HG03439 (cell line): ENCODE data around the gene FTCDNL1.

ENCODE experiments used
- ATAC-seq: cut with Tn5 transposase; IDR thresholded peaks from one replicate; pipeline ENCODE4 v1.9.1; 2021; ENCODE audit warnings: mild to moderate bottlenecking, moderate library complexity; ENCODE audit not compliant: unreplicated experiment

The FTCDNL1 gene

DNA sequence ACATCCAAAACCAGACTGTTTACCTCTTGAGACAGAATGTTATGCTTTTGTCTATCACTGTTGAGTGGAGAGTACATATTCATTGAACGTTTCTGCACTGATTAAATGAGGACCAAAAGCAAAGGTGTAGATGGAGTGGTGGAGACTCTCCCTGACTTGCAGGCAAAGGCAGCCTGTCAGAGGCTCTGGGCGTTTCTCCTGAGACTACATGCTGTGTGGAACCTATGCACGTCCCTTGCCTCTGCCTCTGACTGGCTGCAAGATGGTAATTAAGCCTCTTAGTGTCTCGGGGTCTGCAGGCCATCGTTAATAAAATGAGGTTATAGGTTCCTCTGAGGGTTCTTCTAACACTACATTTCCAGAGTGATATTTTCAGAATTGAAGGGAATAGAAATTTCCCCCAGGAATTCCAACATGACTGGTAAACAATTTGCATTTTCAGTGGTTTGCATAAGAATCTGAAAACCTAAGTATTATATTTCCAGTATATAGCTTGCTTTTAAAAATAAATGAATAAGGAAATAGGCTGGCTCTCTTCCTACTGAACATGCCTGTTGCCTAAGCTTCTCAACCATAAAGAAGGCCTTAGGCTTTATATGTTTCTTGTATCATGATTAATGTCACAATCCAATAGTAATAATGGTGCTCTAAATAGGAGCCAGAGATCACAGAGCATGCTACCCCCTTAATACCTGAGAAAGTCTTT lies 107.4 kb downstream of the FTCDNL1 start:
- ATAC-seq = no peak

DNA sequence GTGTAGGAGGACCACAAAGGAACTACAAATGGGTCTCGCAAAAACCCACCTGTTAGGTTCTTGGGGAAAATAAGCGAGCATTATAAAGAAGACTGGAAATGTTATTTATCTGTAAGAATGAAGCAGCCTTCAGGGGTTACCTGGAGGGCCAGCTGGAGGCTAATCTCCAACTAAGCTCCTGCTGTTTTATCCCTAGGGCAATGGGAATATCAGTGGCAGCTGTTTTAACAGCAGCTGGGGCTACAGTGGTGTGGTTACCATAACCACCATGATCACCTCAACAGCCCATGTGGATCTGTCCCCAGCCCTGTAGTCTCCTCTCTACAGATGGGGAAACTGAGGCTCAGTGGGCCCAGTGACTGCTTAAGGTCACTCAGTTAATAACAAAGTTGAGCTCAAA lies 108.1 kb downstream of the FTCDNL1 start:
- ATAC-seq = no peak

DNA sequence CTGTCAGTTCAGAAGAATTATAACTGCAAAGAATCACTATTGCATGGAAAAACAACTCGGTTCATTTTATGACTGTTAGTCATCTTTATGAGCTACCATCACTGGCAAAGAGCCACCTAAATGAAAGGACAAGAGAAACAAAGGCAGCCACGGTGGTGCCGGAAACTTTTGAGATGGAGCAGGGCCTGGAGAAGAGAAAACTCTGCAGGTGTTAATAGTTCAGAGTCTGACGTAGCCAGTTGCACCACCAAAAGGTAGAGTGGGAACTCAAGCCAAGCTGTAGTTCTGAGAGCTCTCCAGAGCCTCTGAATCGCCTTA lies 110.9 kb downstream of the FTCDNL1 start:
- no peak for ATAC-seq

DNA sequence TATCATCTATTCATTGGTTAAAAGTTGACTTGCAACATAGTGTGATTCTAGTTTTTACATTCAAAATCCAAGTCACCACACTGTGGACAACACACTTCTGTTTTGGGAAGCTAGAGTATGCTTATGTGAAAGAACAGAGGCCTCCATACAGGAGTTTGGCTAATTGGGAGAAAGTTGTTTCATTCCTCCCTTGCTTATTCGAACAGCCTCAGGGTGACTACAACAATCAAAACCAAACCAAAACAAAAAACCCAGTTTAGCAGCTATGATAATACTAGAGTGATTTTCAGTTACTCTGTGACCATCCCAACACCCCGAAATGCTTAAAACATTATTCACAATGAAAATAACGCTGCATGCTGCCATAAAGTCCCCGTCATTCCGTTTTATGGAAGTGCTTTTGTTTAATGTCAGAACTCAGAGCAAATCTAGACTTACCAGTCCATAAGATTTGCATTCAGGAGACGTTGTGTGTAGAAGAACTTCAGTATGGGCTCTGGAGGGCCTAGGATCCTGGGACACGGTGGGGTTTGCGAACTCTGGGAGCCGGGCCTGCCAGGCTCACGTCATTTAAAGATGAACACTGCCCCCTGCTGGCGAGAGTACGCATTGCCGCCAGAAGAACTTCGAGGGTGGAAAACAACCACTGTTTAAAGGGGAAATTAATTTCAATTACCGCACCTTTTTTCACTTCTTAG lies 111.4 kb downstream of the FTCDNL1 start:
- ATAC-seq = peak; percentile 79

DNA sequence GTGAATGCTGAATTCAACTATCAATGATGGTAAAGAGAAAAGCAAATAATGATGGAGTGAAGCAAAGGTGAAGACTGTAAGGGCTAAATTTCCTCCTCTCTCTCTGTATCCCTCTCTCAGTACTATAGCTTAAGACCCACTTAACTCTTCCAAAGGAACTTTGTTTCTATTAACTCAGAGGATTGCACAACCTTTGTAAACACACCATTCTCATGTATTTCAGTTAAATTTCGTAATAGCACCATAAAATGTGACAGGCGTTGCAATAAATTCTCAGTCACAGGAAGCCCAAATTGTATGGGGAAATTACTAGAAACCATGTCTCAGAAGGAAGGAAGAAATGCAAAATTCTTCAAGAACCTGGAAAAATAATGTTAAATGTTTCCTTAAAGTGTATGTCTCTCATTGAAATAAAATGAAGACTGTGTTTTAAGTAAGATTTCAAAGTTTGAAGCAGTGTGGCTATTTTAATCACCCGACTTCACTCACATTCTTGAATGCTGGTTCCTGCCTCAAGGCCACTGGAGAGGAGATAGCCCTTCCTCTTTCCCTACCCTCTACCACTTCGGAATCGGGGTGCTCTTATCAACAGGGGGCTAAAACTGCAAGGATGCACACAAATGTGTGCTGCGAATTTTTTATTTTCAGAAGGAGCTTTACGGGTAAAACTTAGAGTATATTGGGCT lies 112.1 kb downstream of the FTCDNL1 start:
- no peak for ATAC-seq

DNA sequence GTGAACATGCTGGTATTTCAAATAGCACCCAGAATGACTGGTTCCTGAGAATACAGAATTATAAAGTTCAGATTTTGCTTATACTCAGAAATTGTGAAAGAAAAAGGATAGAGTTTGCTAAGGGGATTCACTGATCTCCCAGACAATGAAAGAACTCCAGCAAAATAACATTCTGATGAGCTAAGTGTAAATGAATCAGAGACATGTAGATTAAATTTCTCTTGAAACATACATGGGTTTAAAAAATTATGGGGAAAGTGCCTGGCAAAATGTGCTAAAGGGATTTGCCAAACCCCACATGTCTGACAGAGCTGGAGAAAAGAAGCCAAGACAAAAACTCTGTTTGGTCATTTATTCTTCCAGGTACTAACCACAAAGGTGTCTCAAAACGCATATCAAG lies 116.3 kb downstream of the FTCDNL1 start:
- ATAC-seq = no peak

DNA sequence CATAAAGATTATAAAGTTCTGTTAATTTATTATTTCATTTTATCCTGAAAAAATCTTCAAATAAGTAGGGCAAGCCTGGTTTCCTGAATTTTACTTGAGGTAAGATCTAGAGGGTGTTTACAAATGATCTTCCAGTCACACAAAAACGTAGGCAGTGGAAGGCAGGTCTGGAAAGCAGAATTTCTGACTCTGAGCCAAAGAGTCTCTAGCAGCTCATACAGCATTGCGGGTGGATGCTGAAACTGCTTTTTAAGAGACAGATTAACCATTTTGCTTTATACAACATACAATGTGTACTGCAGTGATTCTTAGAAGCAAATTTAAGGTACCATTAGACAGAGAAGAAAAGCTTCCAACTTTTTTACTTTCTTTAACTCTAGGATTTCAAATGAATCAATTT lies 117.0 kb downstream of the FTCDNL1 start:
- no peak for ATAC-seq

DNA sequence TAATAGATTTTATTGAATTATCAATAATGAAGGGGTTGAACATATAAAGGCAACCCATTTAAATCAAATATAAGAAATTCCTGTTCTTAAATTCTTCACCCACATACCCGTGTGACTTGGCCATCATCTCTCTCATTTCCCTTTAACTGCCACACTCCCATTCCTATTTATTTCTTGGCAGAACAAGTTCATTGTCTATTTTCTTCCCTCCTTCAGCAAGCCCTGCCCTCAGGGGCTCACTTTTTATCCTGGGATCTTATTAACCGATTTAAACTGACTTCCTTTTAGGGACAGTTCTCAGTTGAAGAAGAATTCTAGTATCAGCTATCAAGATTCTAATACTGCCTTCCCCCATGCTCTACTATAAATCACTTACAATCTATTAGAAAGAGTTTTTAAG lies 123.2 kb downstream of the FTCDNL1 start:
- no peak for ATAC-seq

DNA sequence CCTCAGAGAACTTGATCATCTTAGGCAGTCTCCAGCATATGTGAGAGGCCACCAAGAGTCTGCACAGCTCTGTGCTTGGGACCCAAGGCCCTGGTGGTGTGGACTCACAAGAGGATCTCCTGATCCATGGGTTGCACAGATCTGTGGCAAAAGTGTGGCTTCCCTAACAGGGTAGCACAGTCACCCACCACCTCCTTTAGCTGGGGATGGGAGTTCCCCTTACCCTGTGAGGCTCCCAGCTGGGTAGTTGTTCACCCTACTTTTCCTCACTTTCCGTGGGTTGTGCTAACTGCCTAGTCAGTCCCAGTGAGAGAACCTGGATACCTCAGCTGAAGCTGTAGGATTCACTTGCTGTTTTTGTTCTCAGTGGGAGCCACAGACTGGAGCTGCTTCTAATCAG lies 123.7 kb downstream of the FTCDNL1 start:
- ATAC-seq = no peak

DNA sequence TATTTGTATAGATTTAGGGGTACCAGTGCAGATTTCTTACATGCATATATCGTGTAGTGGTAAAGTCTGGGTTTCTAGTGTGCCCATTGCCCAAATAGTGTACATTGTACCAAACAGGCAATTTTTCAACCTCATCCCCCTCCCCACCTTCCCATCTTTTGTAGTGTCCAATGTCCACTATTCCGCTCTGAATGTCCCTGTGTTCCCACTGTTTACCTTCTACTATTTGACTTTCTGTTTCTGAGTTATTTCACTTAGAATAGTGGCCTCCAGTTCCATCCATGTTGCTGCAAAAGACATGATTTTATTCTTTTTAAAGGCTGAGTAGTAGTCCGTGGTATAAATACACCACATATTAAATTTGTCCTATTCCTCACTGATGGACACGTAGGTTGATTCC lies 132.9 kb downstream of the FTCDNL1 start:
- ATAC-seq = no peak

DNA sequence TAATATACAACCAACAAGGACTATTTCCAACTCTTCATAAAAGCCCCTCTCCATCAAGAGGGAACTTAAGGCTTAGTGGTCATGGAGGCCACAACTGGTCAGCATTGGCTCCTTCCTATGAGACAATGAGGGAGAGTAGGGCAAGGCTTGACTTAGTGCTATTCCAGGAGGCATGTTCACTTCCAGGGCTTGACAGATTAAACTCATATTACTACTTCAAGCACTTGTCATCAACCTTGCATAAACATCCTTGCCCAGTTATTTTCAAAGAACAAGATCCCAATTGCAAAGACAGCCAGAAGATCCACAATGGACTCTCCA lies 133.4 kb downstream of the FTCDNL1 start:
- no peak for ATAC-seq

DNA sequence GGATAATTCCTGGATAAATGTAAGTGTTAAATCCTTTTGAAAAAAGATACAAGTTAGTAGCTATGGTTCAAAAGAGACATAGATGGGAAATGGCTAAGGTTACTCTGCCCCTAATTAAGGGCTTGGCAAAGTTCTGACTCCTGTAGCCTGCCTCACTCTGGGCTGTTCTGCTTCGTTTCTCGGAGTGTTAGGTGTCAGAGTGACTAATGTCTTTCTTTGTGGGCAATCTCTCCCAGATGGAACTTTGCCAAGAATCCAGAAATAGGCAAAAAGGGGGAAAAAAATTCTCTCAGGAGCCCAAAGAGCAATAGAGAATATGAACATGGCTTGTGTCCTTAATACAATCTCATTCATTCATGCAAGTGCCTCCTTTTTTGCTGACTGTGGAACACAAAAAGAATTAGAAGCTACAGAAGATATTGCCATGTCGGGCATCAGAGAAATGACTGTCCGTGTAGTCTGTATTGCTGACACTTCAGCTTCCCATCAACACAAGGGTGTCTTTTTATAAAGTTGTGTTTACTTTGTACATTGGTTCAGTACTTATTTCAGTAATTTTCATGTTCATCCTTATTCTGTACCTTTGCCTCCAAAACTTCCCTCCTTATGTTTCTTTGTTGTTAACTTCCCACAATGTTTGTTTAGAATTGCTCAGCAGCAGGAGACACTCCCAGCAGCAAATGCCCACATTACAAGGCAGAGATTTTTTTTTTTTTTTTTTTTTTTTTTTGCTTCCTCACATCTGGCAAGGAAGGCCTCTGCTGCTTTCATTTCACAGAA lies 134.0 kb downstream of the FTCDNL1 start:
- ATAC-seq = no peak

DNA sequence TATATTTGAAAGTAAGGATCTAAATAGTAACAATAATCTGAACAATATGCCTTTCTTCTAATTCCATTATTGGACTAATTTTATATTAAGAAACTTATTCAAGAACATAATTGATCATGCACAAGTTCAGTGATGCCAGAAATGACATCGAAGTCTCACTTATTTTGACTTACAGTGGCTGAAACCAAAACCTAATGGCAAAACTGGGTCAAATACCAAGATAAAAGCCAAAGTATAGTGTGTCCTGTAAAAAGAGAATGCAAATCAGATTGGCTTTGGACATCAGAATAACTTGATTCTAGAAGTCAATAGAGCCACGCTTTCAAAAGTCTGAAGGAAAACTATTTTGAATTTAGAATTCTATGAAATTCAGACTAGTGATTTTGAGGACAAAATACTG lies 137.2 kb downstream of the FTCDNL1 start:
- ATAC-seq = no peak

DNA sequence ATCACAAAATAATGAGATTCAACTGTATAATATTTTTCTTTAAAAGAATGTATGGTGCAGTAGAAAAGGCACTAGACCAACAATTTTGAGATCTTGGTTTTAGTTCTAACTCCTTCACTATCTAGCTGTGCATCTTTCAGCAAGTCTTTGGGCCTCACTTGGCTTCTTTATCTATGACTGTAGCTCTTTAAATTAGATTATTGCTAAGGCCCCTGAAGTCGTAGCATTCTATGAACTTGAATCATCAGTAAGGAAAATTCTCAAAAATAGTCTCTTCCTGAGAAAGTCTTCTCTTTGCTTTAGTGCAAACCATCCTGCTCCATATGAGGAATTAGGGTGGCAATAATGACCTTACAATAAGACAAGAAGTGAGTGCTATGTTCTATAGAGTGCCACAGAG lies 140.4 kb downstream of the FTCDNL1 start:
- no peak for ATAC-seq
